Glomerular visceral epithelial cell (primary cell): ENCODE data around the gene TNK1.

Experiments used
- DNase-seq: peaks from one replicate; pipeline ENCODE4 v3.0.0-alpha.2; 2016; ENCODE audit errors: extremely low spot score

The TNK1 gene

DNA sequence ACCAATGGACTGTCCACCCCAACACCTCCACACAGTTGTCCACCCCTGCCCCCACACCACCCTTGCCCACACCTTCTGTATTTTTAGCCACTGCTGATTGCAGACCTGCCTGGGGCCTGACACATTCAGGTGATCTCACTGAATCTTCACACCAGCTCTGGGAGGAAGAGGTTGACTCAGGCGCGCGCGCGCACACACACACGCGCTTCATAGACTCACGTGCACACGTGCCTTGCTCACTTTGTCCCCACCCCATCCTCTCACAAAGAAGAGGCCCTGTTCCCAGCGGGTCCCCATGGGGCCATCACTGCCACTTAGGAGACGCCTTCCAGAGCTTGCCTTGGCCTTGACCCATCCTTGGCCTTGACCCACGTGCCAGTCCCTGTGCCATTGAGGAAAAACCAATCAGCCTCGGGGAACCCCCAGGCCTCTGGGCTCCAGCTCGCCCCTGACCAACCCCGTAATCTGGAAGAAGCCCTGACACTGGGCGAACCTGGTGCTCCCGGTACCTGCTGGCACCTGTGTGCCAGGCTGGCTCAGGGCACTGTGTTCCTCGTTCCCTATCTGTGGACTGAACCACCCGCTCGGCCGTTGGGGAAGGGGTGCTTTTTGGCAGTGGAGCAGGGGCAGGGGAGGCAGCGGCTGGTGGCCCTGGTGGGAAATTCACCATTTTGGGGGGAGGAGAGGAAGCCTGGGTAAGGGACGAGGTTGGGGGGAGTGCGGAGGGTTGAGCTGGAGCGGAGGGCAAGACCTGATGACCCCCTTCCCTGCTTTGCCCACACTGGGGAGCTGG is 29.9 kb downstream of the TNK1 start:
- DNase-seq = no peak

- DNase-seq = no peak
Measured at GRCh38 chr17:7411427-7411750, 30.5 kb downstream of the TNK1 start.

- DNase-seq = no peak
Measured at GRCh38 chr17:7413346-7413985, 32.6 kb downstream of the TNK1 start.

DNA sequence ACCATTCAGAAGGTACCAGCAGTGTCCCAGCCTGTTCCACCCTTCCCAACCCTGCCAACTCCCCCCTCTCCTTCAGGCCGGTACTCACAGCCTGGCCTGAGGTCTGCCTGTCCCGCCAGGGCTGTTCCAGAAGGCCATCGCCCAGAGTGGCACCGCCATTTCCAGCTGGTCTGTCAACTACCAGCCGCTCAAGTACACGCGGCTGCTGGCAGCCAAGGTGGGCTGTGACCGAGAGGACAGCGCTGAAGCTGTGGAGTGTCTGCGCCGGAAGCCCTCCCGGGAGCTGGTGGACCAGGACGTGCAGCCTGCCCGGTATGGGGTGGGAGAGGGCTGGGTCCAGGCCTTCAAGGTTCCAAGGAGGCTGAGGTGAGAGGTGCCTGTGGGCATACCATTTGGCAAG is 33.9 kb downstream of the TNK1 start:
- no peak for DNase-seq

DNA sequence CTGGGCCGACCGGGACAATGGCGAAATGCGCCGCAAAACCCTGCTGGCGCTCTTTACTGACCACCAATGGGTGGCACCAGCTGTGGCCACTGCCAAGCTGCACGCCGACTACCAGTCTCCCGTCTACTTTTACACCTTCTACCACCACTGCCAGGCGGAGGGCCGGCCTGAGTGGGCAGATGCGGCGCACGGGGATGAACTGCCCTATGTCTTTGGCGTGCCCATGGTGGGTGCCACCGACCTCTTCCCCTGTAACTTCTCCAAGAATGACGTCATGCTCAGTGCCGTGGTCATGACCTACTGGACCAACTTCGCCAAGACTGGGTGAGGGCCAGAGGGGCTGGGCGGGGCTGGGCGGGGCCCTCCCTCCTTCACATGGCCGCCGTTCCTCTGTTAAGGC is 34.9 kb downstream of the TNK1 start:
- no peak for DNase-seq

DNA sequence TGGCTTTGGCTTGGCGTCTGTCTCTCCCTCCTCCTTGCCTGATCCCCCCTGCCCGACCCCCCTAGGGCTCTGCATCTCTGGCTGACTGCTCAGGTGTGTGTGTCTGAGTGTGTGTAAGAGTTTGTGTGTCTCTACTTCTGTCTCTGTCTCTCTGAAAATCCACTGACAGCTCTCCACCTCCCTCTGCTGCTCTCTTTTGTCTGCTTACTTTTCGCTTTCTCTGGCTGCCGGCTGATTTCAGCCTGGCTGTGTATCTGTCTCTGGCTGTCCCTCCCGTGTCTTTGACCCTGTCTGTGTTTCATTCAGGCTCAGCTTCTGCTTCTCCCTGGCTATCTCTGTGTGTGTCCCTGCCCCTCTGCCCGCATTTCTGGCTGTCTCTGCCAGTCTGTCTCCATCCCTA is 35.4 kb downstream of the TNK1 start:
- no peak for DNase-seq

- DNase-seq = no peak
Measured at GRCh38 chr17:7417056-7417655, 36.3 kb downstream of the TNK1 start.

DNA sequence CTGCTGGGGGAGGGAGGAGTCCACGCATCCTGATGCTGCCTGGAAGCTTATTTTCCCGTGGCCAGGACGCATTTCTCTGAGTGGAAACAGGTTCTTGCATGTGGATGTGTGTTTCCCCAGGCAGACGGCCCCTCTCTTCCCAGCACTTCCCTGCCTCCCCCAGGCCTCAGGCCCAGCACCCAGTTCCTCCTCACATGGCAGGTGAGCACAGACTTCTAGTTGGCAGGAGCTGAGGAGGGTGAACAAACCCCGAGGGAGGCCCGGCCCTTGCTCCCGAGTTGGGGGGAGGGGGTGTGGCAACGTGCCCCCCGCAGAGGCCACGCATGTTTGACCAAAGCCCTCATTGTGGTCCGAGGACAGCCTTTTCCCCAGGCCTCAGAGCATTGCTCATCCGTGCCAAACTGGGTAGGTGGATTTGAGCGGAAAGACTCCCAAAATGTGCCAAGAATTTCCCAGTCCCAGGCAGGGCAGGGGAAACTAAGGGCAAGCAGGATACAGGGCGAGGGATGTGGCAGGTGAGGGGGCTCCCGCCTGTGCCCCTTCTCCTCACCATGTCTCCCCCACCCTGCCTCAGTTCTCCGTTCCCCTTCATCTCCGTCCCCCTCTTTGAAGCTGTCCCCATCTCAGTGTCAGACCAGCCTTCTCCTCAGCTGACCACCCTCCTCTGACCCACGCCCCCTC is 37.7 kb downstream of the TNK1 start:
- DNase-seq = no peak

DNA sequence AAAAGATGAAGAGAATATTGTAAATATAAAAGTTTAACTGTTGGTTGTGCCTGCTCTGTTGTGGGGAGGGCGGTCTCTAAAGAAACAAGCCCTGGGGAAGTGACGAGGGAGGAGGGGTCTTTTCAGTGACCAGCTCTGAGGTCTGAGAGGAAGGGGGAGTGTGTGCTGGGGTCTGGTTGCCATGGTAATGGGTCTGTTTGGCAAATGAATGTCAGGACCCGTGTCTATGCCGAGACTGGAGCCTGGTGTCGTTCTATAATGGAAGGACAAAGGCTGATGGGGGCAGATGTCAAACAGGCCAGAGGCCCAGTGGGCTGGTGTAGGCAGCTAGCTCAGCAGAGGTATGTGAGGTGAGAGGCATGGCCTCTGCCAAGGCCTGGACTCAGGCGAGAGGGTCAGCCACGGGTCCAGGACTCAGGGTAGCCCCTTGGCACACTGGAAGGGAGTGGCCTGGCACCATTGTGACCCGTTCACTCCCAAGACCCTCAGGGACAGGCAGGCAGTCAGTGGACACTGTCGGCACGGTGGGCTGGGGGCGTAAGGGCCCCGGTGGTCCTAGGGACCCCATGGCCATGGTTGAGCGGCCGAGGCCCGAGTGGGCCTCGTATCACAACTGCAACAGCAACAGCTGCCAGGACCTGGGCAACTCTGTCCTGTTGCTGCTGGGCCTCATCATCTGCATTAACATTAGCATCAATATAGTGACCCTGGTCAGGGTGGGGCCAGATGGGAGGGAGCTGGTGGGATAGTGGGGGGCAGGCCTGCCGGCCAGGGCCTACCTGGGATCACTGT is 39.1 kb downstream of the TNK1 start, which contains the start of gene SPEM1:
SPEM1 (plus strand) TSS at position 506 of the 792 bp plus-strand sequence; CDS start at position 567, 61 bp downstream.
- no peak for DNase-seq

- DNase-seq = no peak
Measured at GRCh38 chr17:7421186-7421585, 40.3 kb downstream of the TNK1 start.

DNA sequence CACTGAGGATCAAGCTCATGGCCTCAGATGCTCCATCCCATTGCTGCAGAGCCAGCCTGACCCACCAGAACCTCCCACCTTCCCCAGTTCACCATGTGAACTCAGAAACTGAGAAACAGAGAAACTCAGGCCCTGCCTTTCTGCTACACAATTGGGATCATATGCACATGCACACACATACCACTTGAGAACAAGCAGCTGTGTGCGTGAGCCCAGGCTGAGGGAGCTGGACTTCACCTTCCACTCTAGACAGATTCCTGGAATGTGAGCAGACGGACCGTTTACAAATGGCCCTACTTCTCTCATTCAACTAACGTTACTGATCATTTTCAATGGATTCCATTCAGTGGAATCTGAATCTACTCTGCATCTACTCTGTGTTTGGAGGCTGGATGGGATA is 42.8 kb downstream of the TNK1 start:
- DNase-seq = no peak

DNA sequence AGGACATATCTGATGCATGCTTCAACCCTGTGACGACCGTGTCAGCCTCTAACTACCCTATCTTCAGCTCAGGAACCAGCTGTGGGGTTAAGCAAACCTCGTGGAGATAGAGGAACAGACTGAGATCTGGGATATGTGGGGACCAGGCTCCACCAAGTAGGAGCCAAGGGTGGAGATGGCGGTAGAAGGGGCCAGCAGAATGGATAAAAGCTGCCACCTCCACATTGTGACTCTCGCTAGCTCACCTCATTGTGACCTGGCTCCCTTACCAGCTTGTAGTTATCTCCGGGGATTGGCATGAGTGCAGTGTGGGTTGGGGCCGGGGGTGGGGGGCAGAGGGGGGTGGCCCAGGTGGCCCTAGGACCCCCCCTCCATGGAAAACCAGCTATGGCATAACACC is 44.4 kb downstream of the TNK1 start, which contains the start of gene SPEM2:
SPEM2 (plus strand) TSS at position 301 of the 400 bp plus-strand sequence; CDS start at position 374, 73 bp downstream.
- DNase-seq = no peak

DNA sequence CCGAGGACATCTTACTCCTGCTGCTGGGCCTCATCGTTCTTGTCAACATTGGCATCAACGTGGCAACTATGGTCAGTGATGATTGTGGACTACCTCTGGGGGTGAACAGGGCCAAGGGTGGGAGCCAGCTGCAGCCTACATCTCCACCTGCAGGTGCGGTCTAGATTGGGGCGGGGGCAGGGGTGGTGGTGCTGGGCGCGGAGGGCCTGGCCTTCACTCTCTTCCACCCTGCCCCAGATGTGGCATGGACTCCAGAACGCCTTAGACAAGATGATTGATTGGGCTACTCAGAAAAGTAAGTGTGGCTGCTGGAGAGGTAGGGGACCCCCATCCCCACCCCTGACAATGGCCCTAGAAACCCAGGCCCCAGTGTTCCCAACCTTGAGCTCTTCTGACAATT is 44.9 kb downstream of the TNK1 start:
- DNase-seq = no peak

DNA sequence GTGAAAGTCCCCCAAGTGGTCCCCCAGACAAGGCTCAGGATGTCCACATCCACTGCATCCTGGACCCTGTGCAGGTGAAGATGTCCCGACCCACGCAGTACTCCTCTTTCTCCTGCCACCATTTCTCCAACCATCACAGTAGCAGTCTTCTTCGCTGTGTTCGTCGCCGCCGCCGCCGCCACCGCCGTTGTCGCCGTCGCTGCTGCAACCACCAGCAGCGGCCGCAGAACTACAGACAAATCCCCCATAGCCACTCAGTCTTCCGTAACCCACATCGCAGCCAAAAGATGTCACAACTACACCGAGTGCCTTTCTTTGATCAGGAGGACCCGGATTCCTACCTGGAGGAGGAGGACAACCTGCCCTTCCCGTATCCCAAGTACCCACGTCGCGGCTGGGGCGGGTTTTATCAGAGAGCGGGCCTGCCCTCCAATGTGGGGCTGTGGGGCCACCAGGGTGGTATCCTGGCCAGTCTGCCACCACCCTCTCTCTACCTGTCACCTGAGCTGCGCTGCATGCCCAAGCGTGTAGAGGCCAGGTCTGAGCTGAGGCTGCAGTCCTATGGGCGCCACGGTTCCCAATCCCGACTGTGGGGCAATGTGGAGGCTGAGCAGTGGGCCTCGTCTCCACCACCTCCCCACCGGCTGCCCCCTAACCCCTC is 45.4 kb downstream of the TNK1 start:
- DNase-seq = no peak

DNA sequence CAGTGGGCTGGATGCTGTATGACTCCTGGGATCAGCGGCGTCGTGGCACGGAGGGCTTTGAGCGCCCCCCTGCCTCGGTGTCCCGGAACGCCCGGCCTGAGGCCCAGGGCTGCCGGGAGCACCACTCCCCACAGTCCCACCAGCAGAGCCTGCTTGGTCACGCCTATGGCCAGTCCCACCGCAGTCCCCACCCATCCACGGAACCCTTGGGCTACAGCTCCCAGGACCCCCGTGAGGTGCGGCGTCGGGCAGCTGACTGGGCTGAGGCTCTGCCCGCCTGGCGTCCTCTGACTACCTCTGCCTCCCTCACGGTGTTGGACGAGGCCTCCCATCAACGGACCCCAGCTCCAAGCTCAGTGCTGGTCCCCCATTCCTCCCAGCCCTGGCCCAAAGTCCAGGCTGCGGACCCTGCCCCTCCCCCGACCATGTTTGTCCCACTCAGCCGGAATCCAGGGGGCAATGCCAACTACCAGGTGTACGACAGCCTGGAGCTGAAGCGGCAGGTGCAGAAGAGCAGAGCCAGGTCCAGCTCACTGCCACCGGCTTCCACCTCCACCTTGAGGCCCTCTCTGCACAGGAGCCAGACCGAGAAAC is 46.1 kb downstream of the TNK1 start:
- no peak for DNase-seq

DNA sequence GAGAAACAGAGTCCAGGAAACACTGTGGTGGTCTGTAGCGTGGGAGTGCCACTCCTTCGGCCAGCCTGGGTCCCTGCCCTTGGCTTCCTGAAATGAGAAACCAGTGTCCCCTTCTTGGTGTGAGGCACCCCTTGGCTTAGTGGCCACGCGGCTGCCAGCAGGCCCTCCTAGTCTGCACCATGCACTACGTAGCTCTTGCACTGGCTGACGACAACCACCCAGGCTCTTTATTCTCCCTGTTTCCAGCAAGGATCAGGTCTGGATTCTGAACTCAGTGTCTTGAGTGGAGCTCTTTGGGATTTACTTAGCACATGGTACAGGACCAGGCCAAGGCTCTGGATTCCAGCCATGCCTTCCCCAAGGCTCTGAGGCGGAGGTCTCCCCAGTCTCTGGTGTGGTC is 46.7 kb downstream of the TNK1 start:
- DNase-seq = no peak

DNA sequence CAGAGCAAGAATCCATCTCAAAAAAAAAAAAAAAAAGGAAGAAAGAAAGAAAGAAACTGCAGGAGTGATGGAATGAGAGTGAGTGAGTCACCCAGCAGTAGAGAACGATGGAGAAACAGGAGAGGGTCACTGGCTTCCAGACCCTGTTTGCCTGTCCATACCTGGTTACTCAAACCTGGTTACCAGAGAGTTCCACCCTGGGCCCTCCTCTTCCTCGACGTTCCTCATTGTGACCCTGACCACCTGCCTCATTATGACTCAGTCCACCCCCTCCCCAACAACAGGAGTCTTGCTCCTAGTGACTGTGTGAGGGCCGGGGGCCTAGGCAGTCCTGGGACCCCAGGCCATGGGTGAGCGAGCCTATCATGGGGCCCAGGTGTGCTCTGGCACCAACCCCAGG is 47.7 kb downstream of the TNK1 start, which contains the start of gene SPEM3:
SPEM3 (plus strand) TSS at position 301 of the 400 bp plus-strand sequence; CDS start at position 347, 46 bp downstream.
- no peak for DNase-seq

GRCh38 chr17:7429722-7430121 is 48.8 kb downstream of the TNK1 start:
- no peak for DNase-seq

GRCh38 chr17:7431231-7431630 is 50.3 kb downstream of the TNK1 start:
- DNase-seq = no peak

- no peak for DNase-seq
Measured at GRCh38 chr17:7432296-7432695, 51.4 kb downstream of the TNK1 start.
